K562 (cell line): ENCODE data around the gene DCTN1. TPM values are rescaled to one million over a fixed set of nuclear protein-coding genes. Genes with fewer than 3 reads are reported as not detected.

Source experiments
- ATAC-seq: fragments of 200-7000 bp; cut with Tn5 transposase; 3 replicates; pipeline ENCODE4 v1.9.1; 2020; ENCODE audit warnings: moderate library complexity
- BruUV-seq: library from RNA; stranded (reverse); fragments of 400-500 nt; replicated peaks from 2 replicates; lab custom pipeline; 2021; lab: Mats Ljungman, UMichigan
- CTCF ChIA-PET: fragments of 300-600 bp; formaldehyde crosslinking; extraction: SDS; loops from one replicate; lab custom pipeline; 2021; ENCODE audit warnings: low intra/inter-chr PET ratio; lab: Yijun Ruan, JAX
- POLR2A ChIA-PET: fragments of 300-600, 350-650 bp; sonication (Branson Sonifier 250); formaldehyde crosslinking; extraction: SDS; loops from one replicate; lab custom pipeline; 2021; ENCODE audit warnings: antibody characterized with exemption, inconsistent platforms; lab: Yijun Ruan, JAX
- DNase-seq, 4 experiments: peaks; one replicate each; pipeline versions ENCODE4 v3.0.0 to v3.0.0-alpha.2; 2011 to 2018; ENCODE audit warnings: low spot score in 3 of 4, mixed read lengths in 3 of 4; ENCODE audit errors: extremely low read depth in 1 of 4
- FAIRE-seq: peaks from 2 replicates; lab custom pipeline; 2011; peaks lifted over from hg19 to GRCh38; lab: Jason Lieb, UNC
- H2AFZ ChIP-seq: 2 replicates; pipeline ENCODE4 v1.6.0; 2011; ENCODE audit warnings: low read depth, low read length, control low read depth, inconsistent platforms
- H3K27ac ChIP-seq: fragments of 200-600 bp; 3 replicates; pipeline ENCODE4 v1.8.0; 2011; ENCODE audit warnings: low read depth, mild to moderate bottlenecking, control low read depth, inconsistent platforms, low read length, moderate library complexity, mixed read lengths; ENCODE audit errors: extremely low read depth
- H3K27me3 ChIP-seq, 2 experiments: fragments of 300-600 bp in 1 of 2; 2 replicates in 1 of 2; 3 replicates in 1 of 2; pipeline versions ENCODE4 v1.6.0 to v1.8.0; 2011; ENCODE audit warnings: inconsistent platforms in 2 of 2, low read length in 2 of 2, mild to moderate bottlenecking in 1 of 2, mixed read lengths in 1 of 2, moderate library complexity in 1 of 2; ENCODE audit not compliant: control insufficient read depth in 2 of 2, insufficient read depth in 2 of 2
- H3K36me3 ChIP-seq: fragments of 300-600 bp; 3 replicates; pipeline ENCODE4 v1.8.0; 2011; ENCODE audit warnings: mild to moderate bottlenecking, low read length, inconsistent platforms; ENCODE audit not compliant: control insufficient read depth, insufficient read depth
- H3K4me1 ChIP-seq, 2 experiments: fragments of 200-600 bp in 1 of 2; replicated peaks in 1 of 2; 2 replicates in 1 of 2; 3 replicates in 1 of 2; pipeline versions ENCODE4 v1.5.1 to v1.8.0; 2011; ENCODE audit warnings: inconsistent platforms in 2 of 2, low read length in 2 of 2, mild to moderate bottlenecking in 1 of 2, mixed read lengths in 1 of 2, moderate library complexity in 1 of 2; ENCODE audit not compliant: control insufficient read depth in 2 of 2, insufficient read depth in 2 of 2
- H3K4me2 ChIP-seq: 2 replicates; pipeline ENCODE4 v1.6.1; 2011; ENCODE audit warnings: low read length, control low read depth, inconsistent platforms, mixed read lengths; ENCODE audit not compliant: insufficient read depth
- H3K4me3 ChIP-seq: fragments of 200-600 bp; sonication (generic), shearing (Covaris generic); 2 replicates; pipeline ENCODE4 v1.5.1; 2016; ENCODE audit warnings: control low read depth, inconsistent platforms
- H3K79me2 ChIP-seq: fragments of 200-600 bp; 3 replicates; pipeline ENCODE4 v1.8.0; 2011; ENCODE audit warnings: low read length, inconsistent platforms; ENCODE audit not compliant: control insufficient read depth, insufficient read depth
- H3K9ac ChIP-seq, 2 experiments: 2 replicates each; pipeline versions ENCODE4 v1.6.0 to v1.6.1; 2011; ENCODE audit warnings: low read depth in 2 of 2, low read length in 2 of 2, control low read depth in 1 of 2, inconsistent platforms in 1 of 2, mild to moderate bottlenecking in 1 of 2, mixed read lengths in 1 of 2; ENCODE audit not compliant: insufficient read depth in 1 of 2
- H3K9me1 ChIP-seq: one replicate; pipeline ENCODE4 v1.6.0; 2011; ENCODE audit warnings: inconsistent platforms, mild to moderate bottlenecking, low read length, moderate library complexity; ENCODE audit not compliant: control insufficient read depth, insufficient read depth
- H3K9me3 ChIP-seq: replicated peaks from 2 replicates; pipeline ENCODE4 v1.5.1; 2011; ENCODE audit warnings: low read depth, low read length, inconsistent platforms; ENCODE audit not compliant: control insufficient read depth, insufficient read depth
- H4K20me1 ChIP-seq: replicated peaks from 2 replicates; pipeline ENCODE4 v1.6.1; 2011; ENCODE audit warnings: low read length, inconsistent platforms, mixed read lengths; ENCODE audit not compliant: control insufficient read depth, insufficient read depth
- CHCHD3 ChIP-seq: fragments of 250-450 bp; sonication (Bioruptor Pico); IDR thresholded peaks from 2 replicates; pipeline ENCODE4 v2.1.2; 2022; ENCODE audit warnings: mild to moderate bottlenecking
- PPARD ChIP-seq: fragments of 250-450 bp; sonication (Bioruptor Pico); IDR thresholded peaks from 2 replicates; pipeline ENCODE4 v1.8.0; 2022; ENCODE audit warnings: inconsistent platforms, mild to moderate bottlenecking, moderate library complexity
- RBM25 ChIP-seq: fragments of 200-400 bp; formaldehyde crosslinking; IDR thresholded peaks from 2 replicates; pipeline ENCODE4 v1.6.1; 2018; ENCODE audit warnings: low read length, low read depth, moderate library complexity; ENCODE audit not compliant: severe bottlenecking
- SMARCA5 ChIP-seq: fragments of 450-650 bp; IDR thresholded peaks from 2 replicates; pipeline ENCODE4 v1.6.1; 2016
- ZNF282 ChIP-seq: sonication (generic); formaldehyde crosslinking; IDR thresholded peaks from 2 replicates; pipeline ENCODE4 v1.8.1; 2023; ENCODE audit warnings: missing genetic modification reagents
- ZNF3 ChIP-seq: fragments of 250-450 bp; sonication (Bioruptor Pico); IDR thresholded peaks from 2 replicates; pipeline ENCODE4 v1.5.0; 2021; ENCODE audit warnings: mild to moderate bottlenecking, moderate library complexity
- WGBS: fragments of 100-300 bp; shearing (Covaris generic); methylation state at CpG from one replicate; pipeline ENCODE4 v1.1.6; 2016; ENCODE audit warnings: low coverage, mixed read lengths; ENCODE audit not compliant: insufficient coverage; ENCODE audit errors: missing lambda C conversion rate; 5-methylcytosine and 5-hydroxymethylcytosine counted together
- in situ Hi-C: fragments of 300-500 bp; cut with MboI; formaldehyde crosslinking; loops from 4 replicates; pipeline ENCODE4 v1.15.0; 2018; ENCODE audit warnings: inconsistent platforms, mixed read lengths
- intact Hi-C: fragments of 100-400 bp; cut with micrococcal nuclease; formaldehyde crosslinking; loops from 2 replicates; pipeline ENCODE4 v1.14.2; 2022
- polyA plus RNA-seq, 8 experiments: library from polyadenylated mRNA; depleted of rRNA in 4 of 8; stranded (reverse) in 5 of 8; unstranded in 3 of 8; fragments of >200 nt; fragmentation: Nextera tagmentation in 2 of 8; fragmentation: Illumina TruSeq in 1 of 8; extraction: Ambion mirVana in 2 of 8; extraction: Trizol in 1 of 8; gene quantifications; 2 replicates each; pipeline versions ENCODE4 v1.2.1 to v1.2.3, GENCODE V29; 2011 to 2014; ENCODE audit warnings: inconsistent platforms in 1 of 8, missing spikeins in 1 of 8
- total RNA-seq, 7 experiments: library from RNA; depleted of rRNA in 6 of 7; stranded (reverse); fragments of >200 nt in 6 of 7; fragmentation: Illumina TruSeq in 2 of 7; extraction: Trizol in 2 of 7; gene quantifications; 2 replicates each; pipeline versions ENCODE4 v1.2.1 to v1.2.3, GENCODE V29; 2011 to 2021; ENCODE audit warnings: low replicate concordance in 1 of 7
- TF ChIP-seq, protein P1 (sequence below): fragments of 450-650 bp; formaldehyde crosslinking; IDR thresholded peaks from 2 replicates; pipeline ENCODE4 v1.4.0; 2020; ENCODE audit warnings: mild to moderate bottlenecking, moderate library complexity
- TF ChIP-seq, protein P2 (sequence below): sonication (generic); formaldehyde crosslinking; IDR thresholded peaks from 2 replicates; pipeline ENCODE4 v1.8.0; 2022; ENCODE audit warnings: mild to moderate bottlenecking, missing genetic modification reagents
- TF ChIP-seq, protein P3 (sequence below): fragments of 200-800 bp; sonication (Bioruptor generic); IDR thresholded peaks from 2 replicates; pipeline ENCODE4 v1.6.1; 2017; ENCODE audit warnings: missing genetic modification characterization, missing compliant biosample characterization

The DCTN1 gene
- total and polyA plus RNA-seq, 9 of the 15 experiments (the other 6 are each of a cell fraction or from before 2014, with no cell fraction given): 23.9 to 71.7 (median 45.0) TPM

DNA sequence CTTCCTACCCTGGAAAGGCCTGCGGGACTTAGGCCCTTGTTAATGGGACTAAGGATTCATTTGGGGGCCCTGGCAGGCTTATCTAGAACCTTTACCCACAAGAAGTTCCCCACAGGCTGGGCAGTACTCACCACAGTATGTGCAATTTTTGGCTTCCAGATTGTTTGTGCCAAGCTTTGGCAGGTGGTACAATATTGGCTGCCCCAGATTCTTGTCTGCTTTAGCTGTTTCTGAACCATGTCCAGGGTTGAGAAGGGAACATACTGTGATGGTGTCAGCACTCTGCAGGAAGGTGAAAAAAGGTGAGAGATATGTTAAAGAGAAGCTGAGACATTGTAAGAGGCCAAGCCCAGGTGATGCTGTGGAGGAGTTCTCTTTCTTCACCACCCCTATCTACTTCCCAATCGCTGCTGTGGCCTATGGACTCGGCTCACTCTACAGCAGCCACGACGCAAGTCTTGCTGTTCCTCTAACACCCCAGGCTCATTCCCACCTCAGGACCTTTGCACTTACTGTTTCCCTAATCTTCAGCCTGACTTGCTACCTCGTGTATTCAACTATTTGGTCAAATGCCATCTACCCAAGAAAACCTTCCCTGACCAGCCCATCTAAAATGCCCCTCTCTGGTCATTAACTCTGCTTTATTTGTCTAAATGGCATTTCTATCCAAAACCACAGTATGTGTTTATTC is 46.1 kb downstream of the DCTN1 start:
- TF ChIP-seq RBM25 (peak; percentile 76), PPARD (CRISPR knock-in tag) (no peak), SMARCA5 (0 out of 2 replicates have a peak, but pooled peaks have one; percentile 47)
- 9% methylated on average over 5 of the region's 6 CpGs for WGBS

DNA sequence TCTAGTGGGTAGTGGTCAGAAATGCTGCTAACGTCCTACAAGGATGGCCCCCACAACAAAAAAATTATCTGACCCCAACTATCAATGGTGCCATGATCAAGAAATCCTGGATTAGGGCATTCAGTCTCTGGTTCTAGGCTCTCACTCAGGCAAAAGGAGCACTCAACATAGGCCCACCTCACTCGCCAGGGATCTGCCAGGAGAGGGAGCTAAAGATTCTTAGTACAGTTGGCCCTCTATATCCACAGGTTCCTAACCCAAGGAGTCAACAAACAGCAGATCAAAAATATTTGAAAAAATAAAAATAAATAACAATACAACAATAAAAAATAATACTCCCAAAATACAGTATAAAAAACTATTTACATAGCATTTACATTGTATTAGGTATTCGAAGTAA is 46.9 kb downstream of the DCTN1 start:
- H3K9me1 ChIP-seq: no peaks in the 10 kb centered on the region
- peak in 3 of 4 experiments; percentile 29 to 63 (median 51) for DNase-seq
- in situ Hi-C loops: no loop called here
- H3K27ac ChIP-seq: no peak overlapping the region
- no peak overlapping the region for H3K4me2 ChIP-seq
- no peaks in the 10 kb centered on the region for H3K79me2 ChIP-seq
- no TSS peak for BruUV-seq
- H2AFZ ChIP-seq: no peak overlapping the region
- no peaks in the 10 kb centered on the region for H3K36me3 ChIP-seq
- no peaks in the 10 kb centered on the region for H3K9me3 ChIP-seq
- no peak overlapping the region for H3K9ac ChIP-seq
- no peak overlapping the region for H3K4me3 ChIP-seq
- WGBS: 4% methylated on average over 3 of the region's 3 CpGs
- H4K20me1 ChIP-seq: no peaks in the 10 kb centered on the region
- intact Hi-C loops: loop anchor here (2.0 to 10.0 kb wide), 4 partner anchors 68 to 508 kb away; partner anchors contain the start of gene STAMBP
- H3K4me1 ChIP-seq: peaks cover 0 to 2% of the 10 kb centered on the region in 2 experiments; a peak in 3 of 5 replicates
- ATAC-seq: peak; percentile 93
- ChIA-PET CTCF (interaction anchor here (0.5 to 3.9 kb wide), 7 partner anchors 55 to 199 kb away, joined by 3 to 18 read pairs (median 4); no protein-coding TSS in a partner anchor), POLR2A (interaction anchor here (0.6 to 1.0 kb wide), 4 partner anchors 8 to 87 kb away, joined by 3 to 4 read pairs (median 3); no protein-coding TSS in a partner anchor)
- FAIRE-seq: peak; percentile 65
- H3K27me3 ChIP-seq: no peaks in the 10 kb centered on the region; a peak in 2 of 5 replicates
- TF ChIP-seq ZNF282 (CRISPR knock-in tag) (no peak), ZNF3 (CRISPR knock-in tag) (no peak), CHCHD3 (CRISPR knock-in tag) (no peak)
- TF ChIP-seq, protein P1, sequence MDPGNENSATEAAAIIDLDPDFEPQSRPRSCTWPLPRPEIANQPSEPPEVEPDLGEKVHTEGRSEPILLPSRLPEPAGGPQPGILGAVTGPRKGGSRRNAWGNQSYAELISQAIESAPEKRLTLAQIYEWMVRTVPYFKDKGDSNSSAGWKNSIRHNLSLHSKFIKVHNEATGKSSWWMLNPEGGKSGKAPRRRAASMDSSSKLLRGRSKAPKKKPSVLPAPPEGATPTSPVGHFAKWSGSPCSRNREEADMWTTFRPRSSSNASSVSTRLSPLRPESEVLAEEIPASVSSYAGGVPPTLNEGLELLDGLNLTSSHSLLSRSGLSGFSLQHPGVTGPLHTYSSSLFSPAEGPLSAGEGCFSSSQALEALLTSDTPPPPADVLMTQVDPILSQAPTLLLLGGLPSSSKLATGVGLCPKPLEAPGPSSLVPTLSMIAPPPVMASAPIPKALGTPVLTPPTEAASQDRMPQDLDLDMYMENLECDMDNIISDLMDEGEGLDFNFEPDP (CRISPR knock-in tag): no peak
- TF ChIP-seq, protein P2, sequence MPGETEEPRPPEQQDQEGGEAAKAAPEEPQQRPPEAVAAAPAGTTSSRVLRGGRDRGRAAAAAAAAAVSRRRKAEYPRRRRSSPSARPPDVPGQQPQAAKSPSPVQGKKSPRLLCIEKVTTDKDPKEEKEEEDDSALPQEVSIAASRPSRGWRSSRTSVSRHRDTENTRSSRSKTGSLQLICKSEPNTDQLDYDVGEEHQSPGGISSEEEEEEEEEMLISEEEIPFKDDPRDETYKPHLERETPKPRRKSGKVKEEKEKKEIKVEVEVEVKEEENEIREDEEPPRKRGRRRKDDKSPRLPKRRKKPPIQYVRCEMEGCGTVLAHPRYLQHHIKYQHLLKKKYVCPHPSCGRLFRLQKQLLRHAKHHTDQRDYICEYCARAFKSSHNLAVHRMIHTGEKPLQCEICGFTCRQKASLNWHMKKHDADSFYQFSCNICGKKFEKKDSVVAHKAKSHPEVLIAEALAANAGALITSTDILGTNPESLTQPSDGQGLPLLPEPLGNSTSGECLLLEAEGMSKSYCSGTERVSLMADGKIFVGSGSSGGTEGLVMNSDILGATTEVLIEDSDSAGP (CRISPR knock-in tag): no peak
- TF ChIP-seq, protein P3, sequence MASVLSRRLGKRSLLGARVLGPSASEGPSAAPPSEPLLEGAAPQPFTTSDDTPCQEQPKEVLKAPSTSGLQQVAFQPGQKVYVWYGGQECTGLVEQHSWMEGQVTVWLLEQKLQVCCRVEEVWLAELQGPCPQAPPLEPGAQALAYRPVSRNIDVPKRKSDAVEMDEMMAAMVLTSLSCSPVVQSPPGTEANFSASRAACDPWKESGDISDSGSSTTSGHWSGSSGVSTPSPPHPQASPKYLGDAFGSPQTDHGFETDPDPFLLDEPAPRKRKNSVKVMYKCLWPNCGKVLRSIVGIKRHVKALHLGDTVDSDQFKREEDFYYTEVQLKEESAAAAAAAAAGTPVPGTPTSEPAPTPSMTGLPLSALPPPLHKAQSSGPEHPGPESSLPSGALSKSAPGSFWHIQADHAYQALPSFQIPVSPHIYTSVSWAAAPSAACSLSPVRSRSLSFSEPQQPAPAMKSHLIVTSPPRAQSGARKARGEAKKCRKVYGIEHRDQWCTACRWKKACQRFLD (CRISPR knock-in tag): no peak

More for the DNA sequence above, 46.1 kb downstream of the DCTN1 start:
- Histone ChIP-seq H3K27ac (no peak overlapping the region), H3K9ac (no peak overlapping the region), H3K27me3 (no peaks in the 10 kb centered on the region; a peak in 2 of 5 replicates), H3K4me3 (no peak overlapping the region), H2AFZ (no peak overlapping the region), H3K4me2 (no peak overlapping the region), H3K79me2 (no peaks in the 10 kb centered on the region), H3K9me1 (no peaks in the 10 kb centered on the region), H3K36me3 (no peaks in the 10 kb centered on the region), H3K9me3 (no peaks in the 10 kb centered on the region), H4K20me1 (no peaks in the 10 kb centered on the region), H3K4me1 (no peaks in the 10 kb centered on the region)
- no TSS peak for BruUV-seq
- POLR2A ChIA-PET: interaction anchor here (1.0 to 1.2 kb wide), 2 partner anchors 18 to 19 kb away, joined by 3 read pairs; no protein-coding TSS in a partner anchor
- no peak for DNase-seq
- FAIRE-seq: no peak
- CTCF ChIA-PET: interaction anchor here (1.1 to 3.9 kb wide), 6 partner anchors 18 to 83 kb away, joined by 3 to 18 read pairs (median 9); no protein-coding TSS in a partner anchor
- ATAC-seq: no peak
- in situ Hi-C loops: no loop called here
- intact Hi-C loops: loop anchor here (1.0 to 10.0 kb wide), 5 partner anchors 67 to 509 kb away; partner anchors contain the start of gene STAMBP
